Endothelial cell of umbilical vein (primary cell): ENCODE measurements around the gene DALRD3. TPM values are rescaled to one million over a fixed set of nuclear protein-coding genes. Genes with fewer than 3 reads are reported as not detected.
A peak's percentile ranks its signal among the peaks of the same experiment; 100 is the strongest.

Source experiments
- BruUV-seq: library from RNA; stranded (reverse); fragments of 400-500 nt; replicated peaks from 2 replicates; lab custom pipeline; 2021; lab: Mats Ljungman, UMichigan
- CTCF ChIA-PET: fragments of 300-600, 350-600 bp; sonication (Branson Sonifier 250); formaldehyde crosslinking; loops from one replicate; lab custom pipeline; 2021; ENCODE audit warnings: antibody characterized with exemption, inconsistent platforms; lab: Charles Lee
- POLR2A ChIA-PET: fragments of 300-600, 350-600 bp; sonication (Branson Sonifier 250); formaldehyde crosslinking; loops from one replicate; lab custom pipeline; 2021; ENCODE audit warnings: antibody characterized with exemption, inconsistent platforms; lab: Charles Lee
- DNase-seq: peaks from one replicate; pipeline ENCODE4 v3.0.0-alpha.2; 2011; ENCODE audit warnings: low read depth, low spot score
- FAIRE-seq: peaks from 2 replicates; lab custom pipeline; 2011; peaks lifted over from hg19 to GRCh38; lab: Jason Lieb, UNC
- H2AFZ ChIP-seq: 2 replicates; pipeline ENCODE4 v1.6.0; 2012; ENCODE audit warnings: low read depth, low read length, control low read depth, inconsistent platforms
- H3K27ac ChIP-seq: 2 replicates; pipeline ENCODE4 v1.5.1; 2011; ENCODE audit warnings: low read depth, mild to moderate bottlenecking, control low read depth, low read length, moderate library complexity; ENCODE audit not compliant: insufficient read depth
- H3K27me3 ChIP-seq, 2 experiments: 2 replicates each; pipeline versions ENCODE4 v1.6.0 to v1.6.1; 2011; ENCODE audit warnings: low read length in 2 of 2, mixed read lengths in 1 of 2; ENCODE audit not compliant: control insufficient read depth in 2 of 2, insufficient read depth in 2 of 2
- H3K36me3 ChIP-seq, 2 experiments: 2 replicates in 1 of 2; 3 replicates in 1 of 2; pipeline ENCODE4 v1.5.1; 2011; ENCODE audit warnings: low read length in 2 of 2, mild to moderate bottlenecking in 1 of 2, moderate library complexity in 1 of 2; ENCODE audit not compliant: control insufficient read depth in 2 of 2, insufficient read depth in 2 of 2; ENCODE audit errors: extremely low read depth in 1 of 2
- H3K4me1 ChIP-seq: 3 replicates; pipeline ENCODE4 v1.5.1; 2011; ENCODE audit warnings: mild to moderate bottlenecking, low read length; ENCODE audit not compliant: control insufficient read depth, insufficient read depth; ENCODE audit errors: extremely low read depth
- H3K4me2 ChIP-seq: 2 replicates; pipeline ENCODE4 v1.6.1; 2011; ENCODE audit warnings: low read length, control low read depth, mixed read lengths; ENCODE audit not compliant: insufficient read depth
- H3K4me3 ChIP-seq, 3 experiments: fragments of 200-600 bp in 1 of 3; sonication (generic), shearing (Covaris generic) in 1 of 3; replicated peaks in 1 of 3; 2 replicates each; pipeline ENCODE4 v1.5.1; 2011 to 2016; ENCODE audit warnings: control low read depth in 3 of 3, low read length in 3 of 3, mild to moderate bottlenecking in 2 of 3, inconsistent platforms in 1 of 3, low read depth in 1 of 3, moderate library complexity in 1 of 3; ENCODE audit not compliant: insufficient read depth in 1 of 3
- H3K79me2 ChIP-seq: 2 replicates; pipeline ENCODE4 v1.6.0; 2012; ENCODE audit warnings: low read length, inconsistent platforms; ENCODE audit not compliant: control insufficient read depth, insufficient read depth
- H3K9ac ChIP-seq: replicated peaks from 2 replicates; pipeline ENCODE3; 2011; ENCODE audit warnings: low read length, control low read depth; ENCODE audit not compliant: insufficient read depth; ENCODE audit errors: extremely low read depth
- H3K9me1 ChIP-seq: replicated peaks from 3 replicates; pipeline ENCODE4 v1.6.0; 2011; ENCODE audit warnings: mild to moderate bottlenecking, low read length; ENCODE audit not compliant: control insufficient read depth, insufficient read depth; ENCODE audit errors: extremely low read depth
- H3K9me3 ChIP-seq: replicated peaks from 2 replicates; pipeline ENCODE4 v1.5.1; 2012; ENCODE audit warnings: low read length, inconsistent platforms; ENCODE audit not compliant: control insufficient read depth, insufficient read depth
- H4K20me1 ChIP-seq: replicated peaks from 2 replicates; pipeline ENCODE3; 2011; ENCODE audit warnings: mild to moderate bottlenecking, low read length; ENCODE audit not compliant: control insufficient read depth, insufficient read depth; ENCODE audit errors: extremely low read depth
- CTCF ChIP-seq, 2 donors: IDR thresholded peaks; 1 replicate in 1 of 2; 2 replicates in 1 of 2; pipeline ENCODE4 v1.5.1; 2011; ENCODE audit warnings: low read length in 2 of 2, mild to moderate bottlenecking in 2 of 2, moderate library complexity in 2 of 2, control low read depth in 1 of 2, inconsistent platforms in 1 of 2, low read depth in 1 of 2; ENCODE audit not compliant: insufficient read depth in 1 of 2; ENCODE audit errors: extremely low read depth in 1 of 2
- EZH2 ChIP-seq: IDR thresholded peaks from 2 replicates; pipeline ENCODE4 v1.6.1; 2012; ENCODE audit warnings: borderline replicate concordance, low read depth, mild to moderate bottlenecking, moderate library complexity, low read length, inconsistent platforms; ENCODE audit not compliant: severe bottlenecking
- FOS ChIP-seq: IDR thresholded peaks from 2 replicates; pipeline ENCODE4 v1.6.1; 2011; ENCODE audit warnings: mild to moderate bottlenecking, low read length, moderate library complexity, borderline replicate concordance; ENCODE audit not compliant: insufficient read depth
- GATA2 ChIP-seq: IDR thresholded peaks from 2 replicates; pipeline ENCODE4 v1.7.0; 2011; ENCODE audit warnings: low read depth, mild to moderate bottlenecking, moderate library complexity, mixed read lengths, low read length; ENCODE audit not compliant: insufficient read length, insufficient read depth
- JUN ChIP-seq: IDR thresholded peaks from 2 replicates; pipeline ENCODE4 v1.6.1; 2011; ENCODE audit warnings: borderline replicate concordance, low read depth; ENCODE audit not compliant: insufficient read length, insufficient read depth
- MAX ChIP-seq: IDR thresholded peaks from 2 replicates; pipeline ENCODE4 v1.6.1; 2011; ENCODE audit not compliant: insufficient read depth, insufficient read length
- MYC ChIP-seq: IDR thresholded peaks from one replicate; pipeline ENCODE4 v1.6.1; 2011; ENCODE audit warnings: mild to moderate bottlenecking, low read depth, low read length
- POLR2A ChIP-seq: IDR thresholded peaks from 2 replicates; pipeline ENCODE4 v1.6.1; 2012; ENCODE audit warnings: low read depth, mild to moderate bottlenecking, control low read depth, low read length
- POLR2AphosphoS5 ChIP-seq: IDR thresholded peaks from 2 replicates; pipeline ENCODE4 v1.6.1; 2012; ENCODE audit warnings: low read depth, mild to moderate bottlenecking, control low read depth, low read length, moderate library complexity; ENCODE audit not compliant: insufficient read depth
- dilution Hi-C: fragments of 300-500 bp; cut with MboI; formaldehyde crosslinking; loops from one replicate; pipeline ENCODE4 v1.15.0; 2019; ENCODE audit warnings: low sequenced_read_pairs; ENCODE audit not compliant: extremely low pct_ligation_motif_present
- intact Hi-C: fragments of 100-400 bp; cut with micrococcal nuclease; formaldehyde crosslinking; loops from one replicate; pipeline ENCODE4 v1.10.0; 2022
- polyA plus RNA-seq, 4 experiments: library from polyadenylated mRNA; depleted of rRNA in 3 of 4; stranded (reverse) in 3 of 4; unstranded in 1 of 4; fragments of >200 nt; gene quantifications; 2 replicates each; pipeline versions ENCODE4 v1.2.1 to v1.2.3, GENCODE V29; 2011 to 2012; ENCODE audit warnings: missing spikeins in 1 of 4
- total RNA-seq: library from RNA; stranded (reverse); gene quantifications from 2 replicates; pipeline ENCODE4 v1.2.3, GENCODE V29; 2021

Gene DALRD3
- total and polyA plus RNA-seq, 2 donors (not counting 3 experiments of a cell fraction or from before 2014, with no cell fraction given) = 22.7 to 60.8 TPM

- Histone ChIP-seq H3K9me1 (no peaks in the 10 kb centered on the region), H3K4me3 (peak within 1 kb of the TSS; percentile 56 to 59 (median 57)), H3K27me3 (no peaks in the 10 kb centered on the region), H3K4me1 (peaks cover 31% of the 10 kb centered on the region), H3K9ac (peak within 1 kb of the TSS; percentile 96), H3K9me3 (no peaks in the 10 kb centered on the region), H3K4me2 (peak within 1 kb of the TSS; percentile 85), H3K27ac (peak within 1 kb of the TSS; percentile 95), H3K79me2 (peaks cover 37% of the 10 kb centered on the region), H2AFZ (peak within 1 kb of the TSS; percentile 65), H4K20me1 (no peaks in the 10 kb centered on the region), H3K36me3 (peaks cover 11 to 27% of the 10 kb centered on the region in 2 experiments)
- dilution Hi-C loops (no loop called here), intact Hi-C loops (loop anchor here (1.0 kb wide), 4 partner anchors 15 to 175 kb away; partner anchors contain the start of genes PRKAR2A, QRICH1 and WDR6)
- peak; percentile 28 for FAIRE-seq
- POLR2A ChIA-PET = interaction anchor here (0.5 to 3.8 kb wide), 15 partner anchors 9 to 508 kb away, joined by 3 to 19 read pairs (median 4); partner anchors contain the start of genes ARIH2, P4HTM, QRICH1 and WDR6
- CTCF ChIA-PET = interaction anchor here (0.9 to 8.3 kb wide), 12 partner anchors 10 to 427 kb away, joined by 3 to 127 read pairs (median 6); partner anchors contain the start of genes P4HTM, QRICH1, RHOA and USP19
- peak; percentile 93 for DNase-seq
- BruUV-seq = TSS peak; percentile 42
- TF ChIP-seq MYC (peak; percentile 85), MAX (peak; percentile 47), POLR2A (peak; percentile 96), EZH2 (no peak), FOS (no peak), CTCF (IDR thresholded peaks at IDR 0.05; ENCODE audit: extremely low read depth in 1 of 2, insufficient read depth in 1 of 2, low read depth in 1 of 2, low read length in 2 of 2) (peak; percentile 99), JUN (no peak), GATA2 (no peak), POLR2AphosphoS5 (peak; percentile 86)
Measured at GRCh38 chr3:49021813-49022687, 3.7 kb upstream of the DALRD3 start, which contains the start of gene NDUFAF3. Gene NDUFAF3 (plus strand): TSS chr3:49022121. CDS start chr3:49022145, 24 bp downstream.
